GM12892 (cell line): ENCODE measurements around the gene IRX4.

ENCODE experiments used
- POLR2A ChIP-seq: IDR thresholded peaks from 2 replicates; pipeline ENCODE4 v1.6.1; 2011; ENCODE audit warnings: low read depth, low read length, control low read depth
- POLR2AphosphoS5 ChIP-seq: IDR thresholded peaks from 2 replicates; pipeline ENCODE4 v1.6.1; 2011; ENCODE audit warnings: low read depth, low read length, control low read depth

DNA sequence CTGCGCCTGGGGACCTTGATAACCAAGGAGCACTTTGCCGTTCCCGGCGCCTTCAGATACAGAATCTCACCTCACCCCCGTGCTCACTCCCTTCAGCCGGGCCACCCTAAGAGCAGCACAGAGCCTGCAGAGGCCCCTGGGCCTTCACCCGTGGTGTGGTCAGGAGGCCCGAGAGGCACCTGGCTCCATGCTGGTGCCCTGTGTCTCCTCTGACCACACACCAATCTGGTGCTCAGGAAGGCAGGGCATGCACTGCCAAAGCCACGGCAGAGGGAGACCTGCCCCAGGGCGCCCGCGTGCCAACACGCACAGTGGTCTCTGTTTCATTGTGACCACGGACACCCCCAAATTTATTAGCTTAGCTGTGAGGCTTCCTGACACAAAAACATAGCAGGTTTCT, 11.3 kb downstream of the IRX4 start:
- no peak for TF ChIP-seq POLR2A
- no peak for TF ChIP-seq POLR2AphosphoS5
